IPS DF 4.7 (cell line): Measurements from ENCODE around the gene RBX1.

Experiments
- DNase-seq: peaks from one replicate; pipeline ENCODE4 v3.0.0-alpha.2; 2013; ENCODE audit warnings: low spot score; ENCODE audit errors: extremely low read depth

RBX1 gene

GRCh38 chr22:41022470-41023298 lies 71.5 kb downstream of the RBX1 start:
- no peak for DNase-seq
